Upper lobe of left lung (tissue), 6 donors: Measurements from ENCODE around the gene PPP1CA. TPM values are rescaled to one million over a fixed set of nuclear protein-coding genes. Genes with fewer than 3 reads are reported as not detected.
A peak's percentile ranks its signal among the peaks of the same experiment; 100 is the strongest.

Experiments used
- ATAC-seq, 2 donors: fragments of 200-7000 bp; cut with Tn5 transposase; one replicate each; pipeline ENCODE4 v1.9.1; 2022; ENCODE audit warnings: mild to moderate bottlenecking in 2 of 2, moderate library complexity in 2 of 2; ENCODE audit not compliant: low FRiP score in 2 of 2
- DNase-seq, 2 donors: peaks; one replicate each; pipeline ENCODE4 v3.0.0-alpha.2; 2019 to 2020
- H3K27ac ChIP-seq, 4 donors: fragments of 200-600 bp; sonication (generic); one replicate each; pipeline ENCODE4 v1.5.1; 2016 to 2019
- H3K27me3 ChIP-seq, 4 donors: fragments of 200-600 bp; sonication (generic); one replicate each; pipeline ENCODE4 v1.5.1; 2017 to 2019
- H3K36me3 ChIP-seq, 4 donors: fragments of 200-600 bp; sonication (generic); one replicate each; pipeline ENCODE4 v1.5.1; 2016 to 2019
- H3K4me1 ChIP-seq, 4 donors: fragments of 200-600 bp; sonication (generic); one replicate each; pipeline ENCODE4 v1.5.1; 2018 to 2019
- H3K4me3 ChIP-seq, 4 donors: fragments of 200-600 bp; sonication (generic); one replicate each; pipeline ENCODE4 v1.5.1; 2017 to 2019; ENCODE audit warnings: mild to moderate bottlenecking in 2 of 4, moderate library complexity in 1 of 4
- H3K9me3 ChIP-seq, 4 donors: fragments of 200-600 bp; sonication (generic); one replicate each; pipeline ENCODE4 v1.5.1; 2018 to 2019
- CTCF ChIP-seq, 6 experiments: fragments of 450-650 bp in 4 of 6; fragments of 200-600 bp in 2 of 6; sonication (generic) in 2 of 6; IDR thresholded peaks; one replicate each; pipeline ENCODE4 v1.5.1; 2016 to 2019; ENCODE audit warnings: antibody characterized with exemption in 6 of 6
- EP300 ChIP-seq, 4 donors: sonication (generic); formaldehyde crosslinking; IDR thresholded peaks; one replicate each; pipeline ENCODE4 v1.5.1; 2017; ENCODE audit warnings: antibody characterized with exemption in 4 of 4, control low read depth in 2 of 4
- POLR2A ChIP-seq, 4 donors: fragments of 450-650 bp; IDR thresholded peaks; one replicate each; pipeline ENCODE4 v1.5.1; 2016 to 2017; ENCODE audit warnings: antibody characterized with exemption in 4 of 4, mild to moderate bottlenecking in 2 of 4
- POLR2AphosphoS5 ChIP-seq, 2 donors: sonication (generic); formaldehyde crosslinking; IDR thresholded peaks; one replicate each; pipeline ENCODE4 v1.5.1; 2017; ENCODE audit warnings: antibody characterized with exemption in 2 of 2
- WGBS, 2 donors: methylation state at CpG; one replicate each; pipeline ENCODE4 v1.1.5; 2017 to 2018; 5-methylcytosine and 5-hydroxymethylcytosine counted together
- total RNA-seq, 6 donors: library from RNA; depleted of rRNA in 4 of 6; stranded (reverse); fragments of >200 nt in 4 of 6; gene quantifications; one replicate each; pipeline versions ENCODE4 v1.1.0 to v1.2.1, GENCODE V29; 2016 to 2021
- donor health status: DM: no; HTN: no; CAD: no; lungs with moderate emphysema.
- donor health status: DM: no; HTN: yes; CAD: no; lungs with severe emphysema.

PPP1CA gene
- total RNA-seq, 6 donors from 2014 or later, result 83.8 to 191 (median 135) TPM

DNA sequence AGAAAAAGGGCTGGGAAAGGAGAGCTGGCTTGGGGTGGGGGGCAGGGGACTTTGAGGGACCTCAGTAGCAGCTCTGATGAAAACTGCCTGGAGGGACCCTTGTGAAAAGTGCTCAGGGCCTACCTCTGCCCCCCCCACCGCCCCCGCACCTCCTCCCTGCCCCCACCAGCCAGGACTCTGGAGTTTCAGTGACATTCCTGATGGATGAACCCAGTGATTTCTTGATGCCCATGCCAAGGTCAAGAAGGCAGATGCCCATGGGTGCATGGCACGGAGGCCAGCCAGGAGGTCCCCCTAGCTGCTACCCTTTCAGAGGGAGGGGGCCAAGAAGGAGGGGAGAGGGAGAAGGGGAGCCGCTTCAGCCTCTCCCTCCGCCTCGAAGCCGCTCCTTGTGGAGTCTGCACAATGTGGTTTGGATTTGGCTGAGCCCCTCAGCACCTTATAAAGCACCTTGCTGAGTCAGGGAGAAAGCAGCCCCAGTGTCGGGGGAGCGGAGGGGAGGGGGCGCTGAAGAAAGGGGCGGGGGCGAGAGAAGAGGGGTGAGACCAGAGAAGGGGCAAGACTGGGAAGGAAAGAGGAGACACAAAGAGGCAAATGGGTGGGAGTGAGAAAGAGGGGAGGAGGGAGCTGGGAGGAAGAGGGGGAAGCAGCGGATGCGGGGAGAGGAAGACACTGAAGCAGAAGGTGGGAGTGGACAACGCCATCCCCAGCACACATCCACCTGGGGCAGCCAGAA lies 26.2 kb downstream of the PPP1CA start:
- DNase-seq (no peak), ATAC-seq (no peak)
- H3K9me3 ChIP-seq, result no peaks in the 10 kb centered on the region
- H3K27me3 ChIP-seq, result no peaks in the 10 kb centered on the region
- WGBS, 2 donors, result 57 to 60% methylated on average over 11 to 15 of the region's 15 CpGs
- no peak overlapping the region for H3K27ac ChIP-seq
- H3K36me3 ChIP-seq, result no peaks in the 10 kb centered on the region
- H3K4me1 ChIP-seq, result peaks cover 31 to 45% (median 35%) of the 10 kb centered on the region in 4 donors
- H3K4me3 ChIP-seq, result no peak overlapping the region
- TF ChIP-seq POLR2A (IDR thresholded peaks at IDR 0.05) (no peak), POLR2AphosphoS5 (IDR thresholded peaks at IDR 0.05) (no peak), CTCF (IDR thresholded peaks at IDR 0.05) (no peak), EP300 (IDR thresholded peaks at IDR 0.05) (no peak)

DNA sequence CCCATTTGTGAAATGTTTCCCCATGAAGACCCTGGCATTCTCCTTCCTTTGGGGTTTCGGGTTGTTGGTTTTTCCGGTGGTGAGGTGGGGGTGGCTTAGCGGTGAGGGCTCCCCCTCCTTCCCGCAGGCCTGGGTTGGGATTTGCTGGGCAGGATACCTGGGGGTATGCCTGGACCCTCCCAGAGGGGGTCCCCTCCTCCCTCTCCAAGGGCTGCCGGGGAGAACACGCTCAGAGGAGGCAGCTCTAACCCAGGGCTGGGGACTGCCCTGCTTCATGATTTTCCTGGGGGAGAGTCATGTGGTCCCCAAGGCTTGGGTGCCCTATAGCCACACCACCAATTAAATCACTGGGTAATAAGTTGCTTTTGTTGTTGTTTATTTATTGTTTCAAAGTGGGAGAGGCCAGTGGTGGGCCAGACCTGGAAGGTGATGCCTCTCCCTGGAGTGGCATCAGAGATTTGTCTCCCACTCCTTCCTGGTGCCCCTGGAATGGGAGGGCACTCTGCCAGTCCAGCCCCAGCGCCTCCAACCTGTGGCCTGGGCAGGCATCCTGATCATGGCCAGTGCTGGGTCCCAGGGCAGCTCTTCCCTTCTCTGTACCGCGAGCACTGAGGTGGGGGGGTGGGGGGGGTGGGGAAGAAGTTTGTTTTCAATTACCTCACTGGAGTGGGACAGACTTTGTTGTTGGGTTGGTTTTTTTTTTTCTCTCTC lies 26.9 kb downstream of the PPP1CA start:
- Histone ChIP-seq H3K4me3 (peak overlapping the region in 2 of 4 donors; percentile 77 to 86), H3K4me1 (peaks cover 37 to 53% (median 41%) of the 10 kb centered on the region in 4 donors), H3K27ac (peak overlapping the region; percentile 88 to 99 (median 96)), H3K36me3 (no peaks in the 10 kb centered on the region), H3K27me3 (no peaks in the 10 kb centered on the region), H3K9me3 (no peaks in the 10 kb centered on the region)
- TF ChIP-seq EP300 (IDR thresholded peaks at IDR 0.05) (no peak), CTCF (IDR thresholded peaks at IDR 0.05) (no peak), POLR2AphosphoS5 (IDR thresholded peaks at IDR 0.05) (no peak), POLR2A (IDR thresholded peaks at IDR 0.05) (no peak)
- ATAC-seq (no peak), DNase-seq (no peak)
- 16 to 21% methylated on average over 7 to 9 of the region's 9 CpGs for WGBS, 2 donors

- TF ChIP-seq CTCF (IDR thresholded peaks at IDR 0.05) (peak; percentile 44 to 84 (median 70)), POLR2A (IDR thresholded peaks at IDR 0.05) (peak in 2 of 4 donors; percentile 35 to 48), POLR2AphosphoS5 (IDR thresholded peaks at IDR 0.05) (peak; percentile 76 to 80), EP300 (IDR thresholded peaks at IDR 0.05) (no peak)
- H3K36me3 ChIP-seq, result no peaks in the 10 kb centered on the region
- H3K9me3 ChIP-seq, result no peaks in the 10 kb centered on the region
- 1 to 2% methylated on average over 24 to 36 of the region's 40 CpGs for WGBS, 2 donors
- H3K27me3 ChIP-seq, result no peaks in the 10 kb centered on the region
- H3K4me1 ChIP-seq, result peaks cover 39 to 61% (median 45%) of the 10 kb centered on the region in 4 donors
- ATAC-seq (peak; percentile 72 to 87), DNase-seq (peak; percentile 86 to 94)
- peak overlapping the region; percentile 71 to 86 (median 80) for H3K4me3 ChIP-seq
- H3K27ac ChIP-seq, result peak overlapping the region; percentile 88 to 99 (median 96)
Measured at GRCh38 chr11:67373648-67374570, 27.7 kb downstream of the PPP1CA start.

GRCh38 chr11:67372993-67373647 lies 28.5 kb downstream of the PPP1CA start, which contains the start of gene CLCF1:
TSS of gene CLCF1 (minus strand) at chr11:67373598. CDS start at chr11:67373539, 59 bp downstream.
- H3K4me3 ChIP-seq, result peak within 1 kb of the TSS; percentile 71 to 86 (median 80)
- H3K9me3 ChIP-seq, result no peaks in the 10 kb centered on the region
- WGBS, 2 donors, result 1 to 2% methylated on average over 13 to 25 of the region's 76 CpGs
- H3K27me3 ChIP-seq, result no peaks in the 10 kb centered on the region
- H3K36me3 ChIP-seq, result no peaks in the 10 kb centered on the region
- peak within 1 kb of the TSS; percentile 88 to 99 (median 96) for H3K27ac ChIP-seq
- peaks cover 39 to 67% (median 45%) of the 10 kb centered on the region in 4 donors for H3K4me1 ChIP-seq
- peak; percentile 16 to 71 for ATAC-seq
- DNase-seq, result peak; percentile 72 to 93
- TF ChIP-seq CTCF (IDR thresholded peaks at IDR 0.05) (no peak), EP300 (IDR thresholded peaks at IDR 0.05) (no peak), POLR2A (IDR thresholded peaks at IDR 0.05) (peak in 2 of 4 donors; percentile 33 to 45), POLR2AphosphoS5 (IDR thresholded peaks at IDR 0.05) (peak in 1 of 2 donors; percentile 35)
